Stimulated activated CD4-positive, alpha-beta T cell treated with anti-CD3 and anti-CD28 coated beads, Interleukin-1b, Interleukin-23, amount 100 ng/mL, for 4 hours (primary cell): ENCODE measurements around the gene RUNDC3A.
"Not testable (repeated sequence)": the region's sequence is repeated elsewhere in the genome, so short reads cannot be mapped to it uniquely, and the experiment has no call there.

ENCODE experiments used
- DNase-seq, 2 donors: peaks; one replicate each; pipeline ENCODE4 v3.0.0-alpha.2; 2020; ENCODE audit warnings: low read depth in 2 of 2

RUNDC3A gene

GRCh38 chr17:44318077-44318892, 9.9 kb downstream of the RUNDC3A start:
- no peak for DNase-seq

- no peak for DNase-seq
Observed at GRCh38 chr17:44320066-44320465, 11.7 kb downstream of the RUNDC3A start.

- no peak for DNase-seq
Observed at GRCh38 chr17:44321246-44322120, 13.1 kb downstream of the RUNDC3A start.

GRCh38 chr17:44322236-44322895, 14.0 kb downstream of the RUNDC3A start:
- DNase-seq: no peak

GRCh38 chr17:44323359-44324091, 15.1 kb downstream of the RUNDC3A start:
- DNase-seq: no peak

- DNase-seq: no peak
Observed at GRCh38 chr17:44324092-44324570, 15.7 kb downstream of the RUNDC3A start.

- DNase-seq: peak; percentile 90 to 96
Observed at GRCh38 chr17:44324571-44325275, 16.3 kb downstream of the RUNDC3A start, which contains the start of gene SLC25A39. TSS of gene SLC25A39 (minus strand) at chr17:44324823. CDS start at chr17:44323562, 1,261 bp downstream.

GRCh38 chr17:44326861-44327444, 18.6 kb downstream of the RUNDC3A start:
- DNase-seq: peak; percentile 84 to 86

- no peak for DNase-seq
Observed at GRCh38 chr17:44327715-44328449, 19.5 kb downstream of the RUNDC3A start.

GRCh38 chr17:44329516-44329915, 21.1 kb downstream of the RUNDC3A start:
- not testable (repeated sequence) for DNase-seq

- not testable (repeated sequence) for DNase-seq
Observed at GRCh38 chr17:44330263-44330662, 21.9 kb downstream of the RUNDC3A start.

- peak in 1 of 2 donors; percentile 70 for DNase-seq
Observed at GRCh38 chr17:44331249-44331760, 22.9 kb downstream of the RUNDC3A start.

- DNase-seq: no peak
Observed at GRCh38 chr17:44333371-44333770, 25.0 kb downstream of the RUNDC3A start.

GRCh38 chr17:44334315-44334714, 25.9 kb downstream of the RUNDC3A start:
- DNase-seq: no peak

- no peak for DNase-seq
Observed at GRCh38 chr17:44334727-44335126, 26.3 kb downstream of the RUNDC3A start.

GRCh38 chr17:44335564-44335963, 27.2 kb downstream of the RUNDC3A start:
- no peak for DNase-seq

- no peak for DNase-seq
Observed at GRCh38 chr17:44335968-44336367, 27.6 kb downstream of the RUNDC3A start.

GRCh38 chr17:44338702-44339101, 30.3 kb downstream of the RUNDC3A start:
- DNase-seq: no peak

- not testable (repeated sequence) for DNase-seq
Observed at GRCh38 chr17:44340553-44340952, 32.2 kb downstream of the RUNDC3A start.
